B cell (primary cell): ENCODE results near the gene EPRS1. TPM values are rescaled to one million over a fixed set of nuclear protein-coding genes. Genes with fewer than 3 reads are reported as not detected.

ENCODE experiments used
- ATAC-seq: fragments of 200-7000 bp; cut with Tn5 transposase; one replicate; pipeline ENCODE4 v1.10.0; 2021; ENCODE audit warnings: low read depth, mild to moderate bottlenecking, moderate number of reproducible peaks, moderate library complexity
- CTCF ChIA-PET: fragments of 350-600 bp; sonication (Branson Sonifier 250); formaldehyde crosslinking; loops from one replicate; lab custom pipeline; 2021; ENCODE audit warnings: antibody characterized with exemption, inconsistent platforms; lab: Charles Lee
- POLR2A ChIA-PET: fragments of 350-600 bp; sonication (Branson Sonifier 250); formaldehyde crosslinking; loops from one replicate; lab custom pipeline; 2021; ENCODE audit warnings: antibody characterized with exemption; lab: Charles Lee
- DNase-seq: peaks from one replicate; pipeline ENCODE4 v3.0.0; 2013
- H2AFZ ChIP-seq: 2 replicates; pipeline ENCODE4 v1.6.1; 2012; ENCODE audit warnings: mild to moderate bottlenecking, low read depth, low read length; ENCODE audit not compliant: insufficient read depth, poor library complexity, severe bottlenecking
- H3K27ac ChIP-seq, 2 donors: 1 replicate in 1 of 2; 2 replicates in 1 of 2; pipeline ENCODE4 v1.5.1; 2012 to 2013; ENCODE audit warnings: low read length in 2 of 2, mild to moderate bottlenecking in 2 of 2, moderate library complexity in 1 of 2
- H3K27me3 ChIP-seq, 4 experiments: fragments of 200-600 bp in 1 of 4; sonication (generic) in 1 of 4; replicated peaks in 1 of 4; 1 replicate in 2 of 4; 2 replicates in 2 of 4; pipeline versions ENCODE4 v1.6.1 to v1.7.0; 2013 to 2016; ENCODE audit warnings: low read length in 3 of 4, mild to moderate bottlenecking in 2 of 4, mixed read lengths in 1 of 4, moderate library complexity in 1 of 4; ENCODE audit not compliant: insufficient read depth in 4 of 4, control insufficient read depth in 3 of 4; ENCODE audit errors: control extremely low read depth in 1 of 4
- H3K36me3 ChIP-seq, 2 experiments: replicated peaks in 1 of 2; 1 replicate in 1 of 2; 2 replicates in 1 of 2; pipeline versions ENCODE4 v1.6.1 to v1.7.1; 2013; ENCODE audit warnings: low read length in 1 of 2; ENCODE audit not compliant: insufficient read depth in 2 of 2, control insufficient read depth in 1 of 2; ENCODE audit errors: control extremely low read depth in 1 of 2, extremely low read depth in 1 of 2
- H3K4me1 ChIP-seq, 2 donors: fragments of 200-600 bp in 1 of 2; sonication (generic) in 1 of 2; 1 replicate in 1 of 2; 2 replicates in 1 of 2; pipeline versions ENCODE4 v1.5.1 to v1.6.1; 2013 to 2017; ENCODE audit warnings: low read length in 2 of 2; ENCODE audit not compliant: control insufficient read depth in 2 of 2, insufficient read depth in 2 of 2
- H3K4me2 ChIP-seq: replicated peaks from 2 replicates; pipeline ENCODE3; 2012; ENCODE audit warnings: mild to moderate bottlenecking, low read depth, low read length; ENCODE audit not compliant: poor library complexity, severe bottlenecking
- H3K4me3 ChIP-seq, 5 experiments: fragments of 200-600 bp in 1 of 5; sonication (generic) in 1 of 5; 1 replicate in 3 of 5; 2 replicates in 2 of 5; pipeline versions ENCODE4 v1.5.1 to v1.7.0; 2011 to 2016; ENCODE audit warnings: low read length in 4 of 5, mild to moderate bottlenecking in 4 of 5, low read depth in 2 of 5, control low read depth in 1 of 5, moderate library complexity in 1 of 5; ENCODE audit not compliant: insufficient read depth in 1 of 5; ENCODE audit errors: control extremely low read depth in 1 of 5, extremely low read depth in 1 of 5
- H3K79me2 ChIP-seq: fragments of 200-600 bp; sonication (generic); one replicate; pipeline ENCODE4 v1.6.0; 2016; ENCODE audit warnings: low read length; ENCODE audit not compliant: control insufficient read depth, insufficient read depth
- H3K9ac ChIP-seq: fragments of 200-600 bp; sonication (generic); 2 replicates; pipeline ENCODE4 v1.6.1; 2017; ENCODE audit warnings: mild to moderate bottlenecking, low read length, moderate library complexity
- H3K9me3 ChIP-seq, 3 donors: one replicate each; pipeline versions ENCODE4 v1.6.1 to v1.7.1; 2013; ENCODE audit warnings: low read length in 2 of 3; ENCODE audit not compliant: control insufficient read depth in 2 of 3, insufficient read depth in 1 of 3; ENCODE audit errors: control extremely low read depth in 1 of 3
- H4K20me1 ChIP-seq: 2 replicates; pipeline ENCODE4 v1.6.0; 2012; ENCODE audit warnings: mild to moderate bottlenecking, low read length; ENCODE audit not compliant: insufficient read depth, control insufficient read depth, poor library complexity, severe bottlenecking
- H3K27ac Mint-ChIP-seq: one replicate; pipeline ENCODE4 v1.8.0; 2021; ENCODE audit warnings: mixed read lengths
- H3K27me3 Mint-ChIP-seq: one replicate; pipeline ENCODE4 v1.8.0; 2021; ENCODE audit warnings: mixed read lengths
- H3K4me1 Mint-ChIP-seq: one replicate; pipeline ENCODE4 v1.8.0; 2021; ENCODE audit warnings: mixed read lengths
- H3K4me3 Mint-ChIP-seq: one replicate; pipeline ENCODE4 v1.8.0; 2021; ENCODE audit warnings: mixed read lengths
- H3K9me3 Mint-ChIP-seq: one replicate; pipeline ENCODE4 v1.8.0; 2022; ENCODE audit warnings: mixed read lengths; ENCODE audit not compliant: insufficient read depth
- EZH2 ChIP-seq: IDR thresholded peaks from 2 replicates; pipeline ENCODE4 v1.6.1; 2012; ENCODE audit warnings: borderline replicate concordance, low read depth, mild to moderate bottlenecking, moderate library complexity, low read length; ENCODE audit not compliant: insufficient read depth, poor library complexity, severe bottlenecking
- WGBS: methylation state at CpG from one replicate; pipeline ENCODE4 v1.1.5; 2013; ENCODE audit warnings: missing lambda C conversion rate; ENCODE audit not compliant: insufficient coverage; 5-methylcytosine and 5-hydroxymethylcytosine counted together
- intact Hi-C: fragments of 100-400 bp; cut with micrococcal nuclease; formaldehyde crosslinking; loops from one replicate; pipeline ENCODE4 v1.10.0; 2022
- polyA plus RNA-seq: library from polyadenylated mRNA; depleted of rRNA; stranded (reverse); fragments of >200 nt; gene quantifications from 2 replicates; pipeline ENCODE4 v1.2.3, GENCODE V29; 2012
- total RNA-seq, 2 donors: library from RNA; stranded (reverse); fragments of 120-200 nt in 1 of 2; gene quantifications; 1 replicate in 1 of 2; 2 replicates in 1 of 2; pipeline versions ENCODE4 v1.2.3 to v1.2.4, GENCODE V29; 2013 to 2022
- TF ChIP-seq, protein P1 (sequence below): fragments of 200-600 bp; IDR thresholded peaks from one replicate; pipeline ENCODE4 v1.8.0; 2022; ENCODE audit warnings: antibody characterized with exemption, mild to moderate bottlenecking

Gene EPRS1
- total and polyA plus RNA-seq, 2 donors (not counting 1 experiment from before 2014, with no cell fraction given), result 17.3 to 61.7 TPM

DNA sequence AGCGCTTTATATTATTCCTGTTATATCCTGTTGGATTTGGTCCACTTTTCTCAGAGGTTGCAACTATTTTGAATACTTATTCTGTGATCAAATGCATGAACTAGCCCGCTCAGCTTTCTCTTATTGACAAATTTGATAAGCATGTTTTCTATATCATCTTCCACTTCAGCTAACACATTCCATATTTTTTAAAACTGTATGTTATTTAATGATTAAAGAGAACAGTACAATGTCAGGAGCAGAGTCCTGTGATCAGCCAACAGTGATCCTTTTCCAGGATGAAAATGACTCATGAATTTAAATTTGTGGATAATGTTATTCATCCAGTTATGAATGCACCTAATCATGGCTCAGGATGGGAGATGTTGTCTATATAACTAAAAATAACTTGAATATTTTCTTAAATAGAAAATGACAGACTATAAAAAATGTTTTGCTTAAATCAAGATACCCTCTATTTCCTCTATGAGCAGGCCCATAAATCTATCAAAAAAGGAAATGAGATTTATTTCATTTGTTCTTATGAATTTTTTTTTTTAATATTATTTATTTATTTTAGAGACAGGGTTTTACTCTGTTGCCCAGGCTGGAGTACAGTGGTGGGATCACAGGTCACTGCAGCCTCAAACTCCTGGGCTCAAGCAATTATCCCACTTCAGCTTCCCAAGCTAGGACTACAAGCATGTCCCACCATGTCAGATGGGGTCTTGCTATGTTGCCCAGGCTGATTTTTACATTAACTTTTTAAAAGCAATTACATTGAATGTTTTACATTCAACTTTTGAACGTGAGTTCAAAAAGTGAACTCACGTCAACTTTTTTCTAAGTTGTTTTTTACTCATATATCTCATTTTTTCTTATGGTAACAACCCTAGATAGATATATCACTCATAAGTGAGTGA, 30.8 kb upstream of the EPRS1 start:
- no peaks in the 10 kb centered on the region for H3K4me1 ChIP-seq
- peaks cover 23% of the 10 kb centered on the region for H3K79me2 ChIP-seq
- Mint-ChIP-seq H3K4me3 (no peak overlapping the region), H3K27me3 (no peaks in the 10 kb centered on the region), H3K9me3 (no peaks in the 10 kb centered on the region), H3K4me1 (no peaks in the 10 kb centered on the region), H3K27ac (no peak overlapping the region)
- no peak overlapping the region for H3K4me2 ChIP-seq
- no CpG with 5 or more reads among the region's 4 CpGs for WGBS
- no peak overlapping the region for H2AFZ ChIP-seq
- H3K9ac ChIP-seq, result no peak overlapping the region
- POLR2A ChIA-PET, result no interaction called here
- no peak overlapping the region for H3K27ac ChIP-seq
- TF ChIP-seq EZH2, result no peak
- TF ChIP-seq, protein P1, sequence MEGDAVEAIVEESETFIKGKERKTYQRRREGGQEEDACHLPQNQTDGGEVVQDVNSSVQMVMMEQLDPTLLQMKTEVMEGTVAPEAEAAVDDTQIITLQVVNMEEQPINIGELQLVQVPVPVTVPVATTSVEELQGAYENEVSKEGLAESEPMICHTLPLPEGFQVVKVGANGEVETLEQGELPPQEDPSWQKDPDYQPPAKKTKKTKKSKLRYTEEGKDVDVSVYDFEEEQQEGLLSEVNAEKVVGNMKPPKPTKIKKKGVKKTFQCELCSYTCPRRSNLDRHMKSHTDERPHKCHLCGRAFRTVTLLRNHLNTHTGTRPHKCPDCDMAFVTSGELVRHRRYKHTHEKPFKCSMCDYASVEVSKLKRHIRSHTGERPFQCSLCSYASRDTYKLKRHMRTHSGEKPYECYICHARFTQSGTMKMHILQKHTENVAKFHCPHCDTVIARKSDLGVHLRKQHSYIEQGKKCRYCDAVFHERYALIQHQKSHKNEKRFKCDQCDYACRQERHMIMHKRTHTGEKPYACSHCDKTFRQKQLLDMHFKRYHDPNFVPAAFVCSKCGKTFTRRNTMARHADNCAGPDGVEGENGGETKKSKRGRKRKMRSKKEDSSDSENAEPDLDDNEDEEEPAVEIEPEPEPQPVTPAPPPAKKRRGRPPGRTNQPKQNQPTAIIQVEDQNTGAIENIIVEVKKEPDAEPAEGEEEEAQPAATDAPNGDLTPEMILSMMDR, result no peak
- no peak overlapping the region for H3K4me3 ChIP-seq
- peaks cover 3 to 27% of the 10 kb centered on the region in 2 experiments for H3K36me3 ChIP-seq
- H4K20me1 ChIP-seq, result no peaks in the 10 kb centered on the region
- DNase-seq, result no peak
- H3K27me3 ChIP-seq, result no peaks in the 10 kb centered on the region
- ATAC-seq, result no peak
- CTCF ChIA-PET, result no interaction called here
- intact Hi-C loops, result no loop called here
- H3K9me3 ChIP-seq, result no peaks in the 10 kb centered on the region
